T-cell (primary cell): ENCODE data around the gene C7orf25. TPM values are rescaled to one million over a fixed set of nuclear protein-coding genes. Genes with fewer than 3 reads are reported as not detected.
"Not testable (repeated sequence)": the region's sequence is repeated elsewhere in the genome, so short reads cannot be mapped to it uniquely, and the experiment has no call there.

Source experiments
- ATAC-seq, 4 experiments: fragments of 200-7000 bp in 3 of 4; fragments of 150-1000 bp in 1 of 4; cut with Tn5 transposase; replicated peaks in 1 of 4; 1 replicate in 3 of 4; 2 replicates in 1 of 4; pipeline ENCODE4 v1.10.0; 2021; ENCODE audit warnings: moderate library complexity in 3 of 4, mild to moderate bottlenecking in 2 of 4, moderate number of reproducible peaks in 1 of 4
- CTCF ChIA-PET, 2 donors: fragments of 300-600 bp; sonication (Branson Sonifier 250); formaldehyde crosslinking; loops; one replicate each; lab custom pipeline; 2022; ENCODE audit warnings: antibody characterized with exemption in 2 of 2; lab: Charles Lee
- POLR2A ChIA-PET, 2 donors: fragments of 300-600 bp; sonication (Branson Sonifier 250); formaldehyde crosslinking; loops; one replicate each; lab custom pipeline; 2022; ENCODE audit warnings: antibody characterized with exemption in 2 of 2; lab: Charles Lee
- DNase-seq, 35 experiments: peaks; one replicate each; pipeline versions ENCODE4 v3.0.0 to v3.0.0-alpha.2; 2013 to 2023
- H3K27ac ChIP-seq: one replicate; pipeline ENCODE4 v1.5.1; 2013; ENCODE audit warnings: low read length
- H3K27me3 ChIP-seq, 2 experiments: replicated peaks in 1 of 2; 1 replicate in 1 of 2; 2 replicates in 1 of 2; pipeline versions ENCODE4 v1.6.1 to v1.7.0; 2013; ENCODE audit warnings: low read length in 1 of 2, mixed read lengths in 1 of 2; ENCODE audit not compliant: control insufficient read depth in 2 of 2, insufficient read depth in 2 of 2; ENCODE audit errors: extremely low read depth in 1 of 2
- H3K36me3 ChIP-seq, 2 donors: 1 replicate in 1 of 2; 2 replicates in 1 of 2; pipeline versions ENCODE4 v1.6.1 to v1.7.0; 2013; ENCODE audit warnings: low read length in 1 of 2; ENCODE audit not compliant: control insufficient read depth in 2 of 2, insufficient read depth in 1 of 2; ENCODE audit errors: extremely low read depth in 1 of 2
- H3K4me1 ChIP-seq, 2 experiments: 1 replicate in 1 of 2; 2 replicates in 1 of 2; pipeline versions ENCODE4 v1.6.1 to v1.7.0; 2013; ENCODE audit warnings: low read length in 2 of 2, mixed read lengths in 1 of 2; ENCODE audit not compliant: insufficient read depth in 2 of 2, control insufficient read depth in 1 of 2; ENCODE audit errors: extremely low read depth in 1 of 2
- H3K4me3 ChIP-seq, 2 donors: 1 replicate in 1 of 2; 2 replicates in 1 of 2; pipeline versions ENCODE4 v1.5.1 to v1.7.0; 2013; ENCODE audit warnings: mild to moderate bottlenecking in 2 of 2, low read length in 1 of 2, moderate library complexity in 1 of 2; ENCODE audit not compliant: control insufficient read depth in 1 of 2; ENCODE audit errors: extremely low read depth in 1 of 2
- H3K9me3 ChIP-seq: 2 replicates; pipeline ENCODE4 v1.7.0; 2013
- H3K27ac Mint-ChIP-seq, 2 donors: one replicate each; pipeline ENCODE4 v1.8.0; 2020 to 2021; ENCODE audit warnings: mild to moderate bottlenecking in 2 of 2, mixed read lengths in 2 of 2
- H3K27me3 Mint-ChIP-seq, 2 donors: one replicate each; pipeline ENCODE4 v1.8.0; 2021 to 2022; ENCODE audit warnings: mixed read lengths in 2 of 2
- H3K36me3 Mint-ChIP-seq: one replicate; pipeline ENCODE4 v1.8.0; 2021; ENCODE audit warnings: mixed read lengths
- H3K4me1 Mint-ChIP-seq, 3 donors: one replicate each; pipeline ENCODE4 v1.8.0; 2020 to 2022; ENCODE audit warnings: mixed read lengths in 3 of 3, mild to moderate bottlenecking in 1 of 3
- H3K4me3 Mint-ChIP-seq, 3 donors: one replicate each; pipeline ENCODE4 v1.8.0; 2020 to 2022; ENCODE audit warnings: mild to moderate bottlenecking in 3 of 3, mixed read lengths in 3 of 3, moderate library complexity in 3 of 3
- H3K9me3 Mint-ChIP-seq, 3 donors: one replicate each; pipeline ENCODE4 v1.8.0; 2020 to 2022; ENCODE audit warnings: mixed read lengths in 3 of 3
- WGBS: methylation state at CpG from one replicate; pipeline ENCODE4 v1.1.5; 2013; ENCODE audit warnings: missing lambda C conversion rate; ENCODE audit not compliant: insufficient coverage; 5-methylcytosine and 5-hydroxymethylcytosine counted together
- total RNA-seq, 35 experiments: library from RNA in 6 of 35; stranded (reverse) in 6 of 35; fragments of 120-200 nt in 1 of 35; gene quantifications; one replicate each; pipeline versions ENCODE4 v1.2.1 to v1.2.4 and lab custom pipeline; 2013 to 2026

The C7orf25 gene
- total RNA-seq, 5 donors from 2014 or later (not counting 1 experiment from before 2014, with no cell fraction given): 3.3 to 8.4 (median 5.2) TPM

- ATAC-seq (no peak), DNase-seq (no peak)
- Mint-ChIP-seq H3K27me3 (peaks cover 0 to 8% of the 10 kb centered on the region in 2 donors), H3K27ac (no peak overlapping the region), H3K36me3 (peaks cover 18% of the 10 kb centered on the region), H3K9me3 (peaks cover 11 to 23% (median 15%) of the 10 kb centered on the region in 3 donors), H3K4me1 (peaks cover 6 to 9% (median 6%) of the 10 kb centered on the region in 3 donors), H3K4me3 (no peak overlapping the region)
- Histone ChIP-seq H3K27ac (no peak overlapping the region), H3K9me3 (no peaks in the 10 kb centered on the region), H3K4me3 (no peak overlapping the region), H3K36me3 (no peaks in the 10 kb centered on the region), H3K4me1 (peaks cover 3 to 6% of the 10 kb centered on the region in 2 experiments), H3K27me3 (peaks cover 0 to 11% of the 10 kb centered on the region in 2 experiments)
- CTCF ChIA-PET: no interaction called here
- 81% methylated on average over 3 of the region's 9 CpGs for WGBS
- POLR2A ChIA-PET: no interaction called here
Observed at GRCh38 chr7:42893346-42894240, 18.3 kb downstream of the C7orf25 start.

DNA sequence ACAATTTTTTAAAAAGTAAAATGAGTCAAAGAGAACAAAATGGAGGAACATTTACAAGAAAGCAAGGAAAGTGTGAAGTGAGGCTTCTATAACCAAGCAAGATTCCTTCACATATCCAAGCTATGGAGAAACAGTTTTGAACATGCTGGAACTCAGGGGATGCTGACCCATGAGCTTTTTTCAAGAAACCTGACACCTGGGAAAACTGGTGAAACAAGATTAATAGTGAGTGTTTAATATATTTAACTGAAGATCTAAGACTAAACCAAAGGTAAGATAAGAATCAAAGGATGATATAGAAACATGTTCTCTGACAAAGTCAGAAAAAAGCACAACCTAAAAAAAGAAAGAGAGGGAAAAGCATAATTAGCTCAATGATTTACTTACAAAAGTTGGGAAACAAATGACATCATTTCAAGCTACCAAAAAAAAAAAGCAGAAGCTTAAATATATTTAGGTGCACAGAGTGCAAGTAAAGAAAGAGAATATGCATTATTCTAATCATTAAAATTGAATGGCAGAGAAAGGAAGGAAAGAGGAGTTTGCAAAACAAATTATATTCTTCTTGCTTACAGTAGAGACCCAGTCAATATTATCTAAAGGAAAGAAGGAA lies 24.9 kb downstream of the C7orf25 start:
- CTCF ChIA-PET: interaction anchor here (0.8 to 1.5 kb wide), 4 partner anchors 8 to 55 kb away, joined by 3 to 7 read pairs (median 6); no protein-coding TSS in a partner anchor
- DNase-seq (no peak), ATAC-seq (no peak)
- Mint-ChIP-seq H3K27me3 (peaks cover 0 to 12% of the 10 kb centered on the region in 2 donors), H3K4me3 (peak overlapping the region; percentile 44 to 89 (median 88)), H3K4me1 (peaks cover 19 to 26% (median 23%) of the 10 kb centered on the region in 3 donors), H3K9me3 (no peaks in the 10 kb centered on the region), H3K27ac (peak overlapping the region; percentile 54 to 76), H3K36me3 (no peaks in the 10 kb centered on the region)
- H3K4me3 ChIP-seq: no peak overlapping the region
- H3K27ac ChIP-seq: no peak overlapping the region
- no peaks in the 10 kb centered on the region for H3K9me3 ChIP-seq
- no peaks in the 10 kb centered on the region for H3K36me3 ChIP-seq
- POLR2A ChIA-PET: interaction anchor here in 1 of 2 donors (0.7 to 1.8 kb wide), 2 partner anchors 10 to 45 kb away, joined by 3 to 7 read pairs; partner anchors contain the start of genes MRPL32 and PSMA2
- H3K27me3 ChIP-seq: peaks cover 0 to 21% of the 10 kb centered on the region in 2 experiments
- peaks cover 3 to 16% of the 10 kb centered on the region in 2 experiments for H3K4me1 ChIP-seq

GRCh38 chr7:42886129-42886528 lies 25.7 kb downstream of the C7orf25 start:
- H3K36me3 ChIP-seq: no peaks in the 10 kb centered on the region
- H3K27me3 Mint-ChIP-seq: peaks cover 0 to 12% of the 10 kb centered on the region in 2 donors
- peaks cover 19 to 26% (median 23%) of the 10 kb centered on the region in 3 donors for H3K4me1 Mint-ChIP-seq
- H3K4me3 Mint-ChIP-seq: no peak overlapping the region
- ChIA-PET POLR2A (interaction anchor here in 1 of 2 donors (0.7 to 1.8 kb wide), 2 partner anchors 9 to 46 kb away, joined by 3 to 7 read pairs; partner anchors contain the start of genes MRPL32 and PSMA2), CTCF (interaction anchor here in 1 of 2 donors (1.5 kb wide), 1 partner anchor 10 kb away, joined by 7 read pairs; no protein-coding TSS in a partner anchor)
- H3K27ac ChIP-seq: no peak overlapping the region
- H3K27me3 ChIP-seq: peaks cover 0 to 21% of the 10 kb centered on the region in 2 experiments
- no peaks in the 10 kb centered on the region for H3K36me3 Mint-ChIP-seq
- ATAC-seq: no peak
- H3K27ac Mint-ChIP-seq: no peak overlapping the region
- no peaks in the 10 kb centered on the region for H3K9me3 Mint-ChIP-seq
- DNase-seq: no peak
- no peaks in the 10 kb centered on the region for H3K9me3 ChIP-seq
- peaks cover 3 to 16% of the 10 kb centered on the region in 2 experiments for H3K4me1 ChIP-seq
- no peak overlapping the region for H3K4me3 ChIP-seq
- WGBS: no CpG with 5 or more reads among the region's 2 CpGs

DNA sequence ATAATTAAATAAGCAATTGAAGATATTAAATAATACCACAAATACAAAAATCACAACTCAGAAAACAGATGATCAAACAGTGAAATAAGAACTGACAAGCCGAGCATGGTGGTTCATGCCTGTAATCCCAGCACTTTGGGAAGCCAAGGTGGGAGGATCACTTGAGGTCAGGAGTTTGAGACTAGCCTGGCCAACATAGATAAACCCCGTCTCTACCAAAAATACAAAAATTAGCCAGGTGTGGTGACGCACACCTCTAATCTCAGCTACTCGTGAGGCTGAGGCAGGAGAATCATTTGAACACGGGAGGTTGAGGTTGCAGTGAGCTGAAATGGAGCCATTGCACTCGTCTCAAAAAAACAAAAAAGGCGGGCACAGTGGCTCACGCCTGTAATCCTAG lies 26.7 kb downstream of the C7orf25 start:
- CTCF ChIA-PET: interaction anchor here in 1 of 2 donors (0.6 kb wide), 1 partner anchor 881 kb away, joined by 3 read pairs; no protein-coding TSS in a partner anchor
- POLR2A ChIA-PET, H3K36me3 Mint-ChIP-seq, H3K27ac Mint-ChIP-seq, H3K27ac ChIP-seq, DNase-seq, H3K9me3 Mint-ChIP-seq, H3K4me3 Mint-ChIP-seq, H3K4me3 ChIP-seq, H3K9me3 ChIP-seq, ATAC-seq, H3K36me3 ChIP-seq: not testable (repeated sequence)
- H3K27me3 Mint-ChIP-seq: peaks cover 0 to 12% of the 10 kb centered on the region in 2 donors
- Histone ChIP-seq H3K27me3 (peaks cover 0 to 17% of the 10 kb centered on the region in 2 experiments), H3K4me1 (peaks cover 3 to 16% of the 10 kb centered on the region in 2 experiments)
- H3K4me1 Mint-ChIP-seq: peaks cover 19 to 26% (median 23%) of the 10 kb centered on the region in 3 donors
- 90% methylated on average over 6 of the region's 8 CpGs for WGBS

GRCh38 chr7:42883950-42884349 lies 27.9 kb downstream of the C7orf25 start:
- Histone ChIP-seq H3K27ac (no peak overlapping the region), H3K27me3 (peaks cover 0 to 17% of the 10 kb centered on the region in 2 experiments), H3K4me1 (peaks cover under 1 to 12% of the 10 kb centered on the region in 2 experiments), H3K36me3 (no peaks in the 10 kb centered on the region), H3K9me3 (no peaks in the 10 kb centered on the region), H3K4me3 (no peak overlapping the region)
- Mint-ChIP-seq H3K36me3 (no peaks in the 10 kb centered on the region), H3K27ac (no peak overlapping the region), H3K27me3 (peaks cover 0 to 12% of the 10 kb centered on the region in 2 donors), H3K9me3 (no peaks in the 10 kb centered on the region), H3K4me1 (peaks cover 15 to 23% (median 17%) of the 10 kb centered on the region in 3 donors), H3K4me3 (no peak overlapping the region)
- ATAC-seq: no peak
- POLR2A ChIA-PET: no interaction called here
- no peak for DNase-seq
- CTCF ChIA-PET: no interaction called here
- WGBS: 92% methylated on average over 6 of the region's 6 CpGs

DNA sequence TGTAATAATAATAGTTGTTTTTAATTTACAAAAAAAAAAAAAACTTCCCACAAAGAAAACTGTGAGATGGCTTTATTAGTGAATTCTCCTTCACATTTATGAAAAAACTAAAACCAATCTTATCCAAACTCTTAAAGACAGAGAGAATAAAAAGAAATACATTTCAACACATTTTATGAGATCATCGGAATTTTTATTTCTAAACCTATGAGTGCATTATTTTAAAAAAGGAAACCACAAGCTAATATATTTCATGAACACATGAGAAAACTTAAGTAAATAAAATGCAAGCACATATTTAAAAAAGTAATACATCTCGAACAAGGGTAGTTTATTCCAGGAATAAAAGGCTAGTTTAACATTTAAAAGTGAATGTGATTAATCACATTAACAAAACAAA lies 31.5 kb downstream of the C7orf25 start:
- Histone ChIP-seq H3K4me1 (no peaks in the 10 kb centered on the region), H3K27ac (no peak overlapping the region), H3K27me3 (peaks cover 0 to 16% of the 10 kb centered on the region in 2 experiments), H3K9me3 (no peaks in the 10 kb centered on the region), H3K36me3 (no peaks in the 10 kb centered on the region), H3K4me3 (no peak overlapping the region)
- CTCF ChIA-PET: interaction anchor here in 1 of 2 donors (0.7 kb wide), 1 partner anchor 804 kb away, joined by 5 read pairs; no protein-coding TSS in a partner anchor
- no peak for DNase-seq
- H3K27ac Mint-ChIP-seq: no peak overlapping the region
- WGBS: no CpG with 5 or more reads among the region's 2 CpGs
- POLR2A ChIA-PET: interaction anchor here in 1 of 2 donors (0.6 kb wide), 1 partner anchor 27 kb away, joined by 3 read pairs; no protein-coding TSS in a partner anchor
- H3K27me3 Mint-ChIP-seq: peaks cover 0 to 3% of the 10 kb centered on the region in 2 donors
- ATAC-seq: no peak
- no peaks in the 10 kb centered on the region for H3K36me3 Mint-ChIP-seq
- H3K4me3 Mint-ChIP-seq: no peak overlapping the region
- no peaks in the 10 kb centered on the region for H3K4me1 Mint-ChIP-seq
- H3K9me3 Mint-ChIP-seq: no peaks in the 10 kb centered on the region
